HG03060 (cell line): Measurements from ENCODE around the gene CARD9.

Experiments used
- ATAC-seq: cut with Tn5 transposase; IDR thresholded peaks from one replicate; pipeline ENCODE4 v1.9.1; 2021; ENCODE audit warnings: low read depth, moderate number of reproducible peaks; ENCODE audit not compliant: unreplicated experiment

CARD9 gene

DNA sequence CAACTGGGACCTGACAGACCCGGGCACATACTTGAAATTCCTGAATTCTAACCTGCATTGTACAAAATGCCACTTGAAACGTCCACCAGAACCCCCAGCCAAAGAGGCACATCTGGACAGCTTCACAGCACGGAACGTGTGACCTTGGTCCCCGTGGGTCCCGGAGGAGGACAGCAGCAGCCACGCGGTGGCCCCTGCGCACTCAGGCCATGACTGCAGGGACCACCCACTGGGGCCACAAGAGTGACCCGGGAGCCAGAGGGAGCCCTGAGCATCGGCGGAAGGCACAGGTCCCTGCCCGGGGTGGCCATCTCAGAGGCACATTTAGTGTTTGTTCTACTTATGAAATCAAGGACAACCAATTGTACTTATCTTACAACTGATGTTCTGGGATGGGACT, 28.6 kb upstream of the CARD9 start:
- ATAC-seq = no peak

DNA sequence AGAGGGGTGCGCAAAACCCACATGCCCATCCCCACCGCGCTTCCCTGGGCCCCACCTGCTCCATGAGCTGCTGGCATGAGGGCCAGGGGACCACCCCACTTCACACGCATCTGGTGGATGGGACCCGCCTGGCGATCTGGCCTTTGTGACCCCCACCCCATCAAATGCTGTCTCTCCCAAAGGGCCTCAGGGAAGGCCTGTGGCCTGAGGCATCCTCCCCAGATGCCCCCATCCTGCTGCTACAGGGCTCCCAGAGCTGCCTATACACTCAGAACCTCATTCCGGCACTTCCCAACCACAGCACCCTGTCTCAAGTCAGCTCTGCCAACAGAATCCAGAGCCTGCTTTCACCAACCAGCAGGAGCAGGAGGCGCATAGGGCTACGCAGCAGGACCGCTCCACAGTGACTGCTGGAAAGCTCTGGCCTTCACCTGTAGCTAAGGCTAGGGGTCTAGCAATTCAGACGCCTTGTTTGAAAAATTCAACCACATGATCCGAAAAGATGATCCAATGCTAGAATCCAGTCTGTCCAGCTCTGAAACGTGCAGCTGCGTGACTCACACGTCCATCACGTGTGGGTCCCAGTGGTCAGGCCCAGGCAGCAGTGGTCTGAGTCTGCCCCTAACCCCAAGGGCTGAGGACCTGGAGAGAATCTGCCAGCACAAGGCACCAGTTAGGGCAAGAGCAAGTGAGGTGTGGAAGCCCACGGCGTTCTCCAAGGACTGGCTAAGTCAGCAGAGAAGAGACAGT, 27.9 kb upstream of the CARD9 start:
- no peak for ATAC-seq

DNA sequence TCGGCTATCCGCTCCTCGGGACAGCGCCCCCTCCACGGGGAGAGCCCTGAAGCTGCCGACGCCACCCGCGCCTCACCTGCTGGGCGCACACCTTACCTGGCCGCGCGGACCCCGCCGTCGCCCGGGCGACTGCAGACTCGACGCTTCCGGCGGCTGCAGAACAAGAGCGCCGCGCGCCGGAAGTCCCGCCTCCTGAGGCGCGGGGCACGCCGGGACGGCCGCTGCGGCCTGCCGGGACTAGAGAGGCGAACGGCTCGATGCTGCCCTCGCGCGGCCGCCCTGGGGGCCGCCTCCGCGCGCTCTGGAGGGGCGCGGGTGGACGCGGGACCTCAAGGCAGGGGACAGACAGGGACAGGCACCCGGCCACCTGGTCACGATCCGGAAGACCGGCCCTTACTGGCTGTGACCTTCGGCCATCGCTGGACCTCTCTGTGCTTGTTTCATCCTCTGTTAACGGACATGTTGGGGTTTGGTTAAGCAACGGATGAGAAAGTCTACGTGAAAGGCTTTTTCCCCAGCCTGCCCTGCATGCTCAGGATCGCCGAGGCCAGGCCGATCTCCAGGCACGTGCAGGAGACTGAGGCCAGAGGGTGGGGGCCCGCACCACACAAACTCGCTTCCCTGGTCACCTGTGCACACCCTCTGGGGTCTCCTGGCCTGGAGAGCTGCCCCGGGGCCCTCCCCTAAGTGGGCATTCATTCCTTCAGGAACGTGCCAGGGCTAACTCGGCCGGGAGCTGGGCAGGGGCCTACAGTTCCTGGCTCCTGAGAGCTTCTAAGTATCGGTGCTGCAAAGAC, 26.8 kb upstream of the CARD9 start, which contains the start of gene SNAPC4:
Gene SNAPC4, minus strand, starts transcription at position 133 of the 797 bp plus-strand sequence. CDS start 1,742 bp downstream, outside the sequence.
- ATAC-seq = no peak

DNA sequence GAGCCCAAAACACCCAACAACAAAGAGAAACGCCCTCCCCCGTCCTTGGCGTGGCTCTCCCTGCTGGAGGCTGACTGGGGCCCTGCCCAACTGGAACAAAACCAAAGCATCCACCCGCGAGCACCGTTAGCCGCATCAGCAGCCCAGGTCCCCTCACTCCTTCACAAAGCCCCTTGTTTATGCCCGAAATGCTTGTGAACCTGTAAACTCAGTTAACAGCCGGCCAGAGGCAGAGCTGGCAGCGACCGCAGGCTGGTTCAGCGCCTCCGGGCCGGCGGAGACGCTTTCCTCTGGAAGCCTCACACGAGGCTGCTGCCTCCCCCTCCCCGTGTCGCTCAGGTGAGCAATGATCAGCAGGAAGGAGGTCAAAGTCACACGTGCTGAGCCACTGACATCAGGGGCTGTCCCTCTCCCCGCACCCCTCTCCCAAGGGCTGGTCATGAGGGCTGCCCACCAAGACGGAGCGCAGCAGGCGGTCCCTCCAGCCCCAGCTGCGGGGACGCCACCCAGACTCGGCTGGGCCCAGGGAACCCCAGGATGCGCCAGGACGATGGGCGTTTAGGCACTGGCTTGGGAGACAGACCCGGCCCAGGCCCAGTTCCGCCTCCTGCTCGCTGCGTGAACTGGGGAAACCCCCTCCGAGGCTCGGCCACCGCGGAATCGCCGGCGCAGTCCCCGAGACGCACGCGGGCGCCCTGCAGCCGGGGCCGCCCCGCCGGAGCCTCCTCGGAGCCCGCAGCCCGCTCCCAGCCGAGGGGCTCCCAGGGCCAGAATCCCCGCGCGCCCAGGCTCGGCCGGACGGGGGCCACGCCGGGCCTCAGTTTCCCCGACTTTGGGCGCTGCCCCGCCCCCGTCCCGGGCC, 25.9 kb upstream of the CARD9 start:
- no peak for ATAC-seq

DNA sequence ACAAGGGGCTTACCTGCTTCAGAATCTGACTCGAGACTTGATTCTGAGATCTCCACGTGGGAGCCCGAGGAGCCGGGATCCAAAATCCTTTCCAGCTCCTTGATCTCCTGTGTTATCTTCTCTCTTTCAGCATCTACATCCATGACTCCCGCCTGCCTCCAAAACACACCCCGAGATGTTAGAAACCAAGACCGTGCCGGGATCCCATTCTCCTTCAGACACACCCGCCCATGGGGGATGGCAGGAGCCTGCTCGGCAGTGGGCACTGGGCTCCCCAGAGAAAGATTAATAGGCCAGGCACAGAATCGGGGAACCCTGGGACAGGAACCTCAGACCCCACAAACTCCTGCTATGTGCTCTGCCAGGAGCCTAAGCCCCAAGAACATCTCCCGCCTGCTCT, 24.8 kb upstream of the CARD9 start:
- no peak for ATAC-seq

DNA sequence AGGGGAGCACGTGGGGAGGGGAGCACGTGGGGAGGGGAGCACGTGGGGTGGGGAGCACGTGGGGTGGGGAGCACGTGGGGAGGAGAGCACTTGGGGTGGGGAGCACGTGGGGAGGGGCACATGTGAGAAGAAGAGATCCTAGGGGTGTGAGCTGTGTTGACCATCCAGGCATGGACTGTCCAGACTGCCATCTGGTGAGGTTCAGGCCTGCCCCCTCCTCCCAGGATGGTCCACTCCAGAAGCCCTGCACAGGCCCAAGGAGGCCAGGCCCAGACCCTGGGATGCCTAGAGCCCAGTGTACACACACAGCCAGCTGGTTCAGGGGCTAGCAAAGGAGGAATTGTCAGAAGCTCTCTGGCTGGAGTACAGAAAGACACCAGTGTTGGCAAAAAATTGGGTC, 24.2 kb upstream of the CARD9 start:
- no peak for ATAC-seq

DNA sequence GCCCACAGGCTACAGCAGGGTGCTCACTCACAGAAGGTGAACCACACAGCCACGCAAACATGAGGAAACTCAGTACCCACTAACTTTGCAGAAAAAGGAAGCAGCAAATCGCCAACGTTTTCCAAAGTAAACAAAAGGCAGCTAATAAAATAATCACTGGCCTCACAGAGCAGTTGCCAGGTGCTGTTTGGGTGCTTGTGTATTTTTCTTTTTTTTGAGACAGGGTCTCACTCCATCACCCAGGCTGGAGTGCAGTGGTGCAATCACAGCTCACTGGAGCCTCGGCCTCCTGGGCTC, 22.7 kb upstream of the CARD9 start:
- no peak for ATAC-seq

DNA sequence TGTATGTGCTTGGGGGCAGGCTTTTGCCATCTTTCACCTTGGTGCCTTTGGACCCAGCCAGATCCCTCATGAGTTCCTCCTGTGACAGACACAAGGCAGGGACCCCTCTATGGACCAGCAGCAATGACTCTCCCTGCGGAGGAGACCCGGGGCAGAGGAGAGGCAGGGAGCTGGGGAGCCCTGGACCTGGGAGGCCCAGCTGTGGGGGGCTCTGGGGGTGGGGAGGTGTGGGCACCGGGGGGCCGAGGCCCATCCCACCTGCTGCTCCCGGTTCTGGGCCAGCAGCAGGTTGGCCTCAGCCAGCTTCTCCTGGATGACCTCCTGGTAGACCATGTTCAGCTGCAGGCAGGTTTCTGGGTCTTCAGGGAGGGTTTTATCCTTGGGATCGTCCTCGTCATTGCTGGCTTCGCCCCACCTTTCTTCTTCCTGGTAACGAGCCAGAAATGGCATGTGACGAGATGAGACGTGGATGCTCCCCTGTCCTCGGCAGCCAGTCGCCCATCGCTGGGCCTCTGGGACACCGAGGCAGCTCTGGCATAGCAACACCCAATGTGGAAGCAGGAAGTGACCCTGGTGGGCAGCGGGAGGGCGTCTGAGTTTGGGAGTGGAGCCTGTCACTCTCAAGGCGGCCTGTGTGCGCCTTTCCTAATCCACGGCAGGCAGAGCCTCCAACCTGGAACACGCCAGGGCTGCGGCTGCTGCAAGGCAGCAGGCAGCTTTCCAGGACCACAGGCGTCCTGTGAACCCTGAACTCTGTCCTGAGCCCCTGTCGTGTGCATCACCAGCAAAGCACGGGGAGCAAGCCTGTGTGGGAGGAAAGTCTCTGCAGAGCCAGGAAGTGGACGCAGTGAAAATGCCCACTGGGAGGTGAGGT, 22.1 kb upstream of the CARD9 start:
- no peak for ATAC-seq

DNA sequence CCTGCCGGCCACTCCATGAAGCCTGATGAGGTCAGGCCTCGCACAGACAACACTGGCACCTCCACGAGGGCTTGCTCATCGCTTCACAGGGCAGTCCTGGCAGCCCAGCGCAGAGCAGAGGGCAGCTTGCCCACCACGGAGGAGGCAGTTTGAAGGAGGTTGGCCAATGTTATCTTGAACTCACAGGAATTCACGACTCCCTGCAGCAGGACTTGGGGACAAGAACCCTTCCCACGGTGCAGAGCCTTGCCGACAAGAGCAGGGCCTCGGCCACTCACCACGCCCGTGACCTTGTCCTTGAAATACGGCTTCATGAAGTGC, 21.5 kb upstream of the CARD9 start:
- no peak for ATAC-seq

DNA sequence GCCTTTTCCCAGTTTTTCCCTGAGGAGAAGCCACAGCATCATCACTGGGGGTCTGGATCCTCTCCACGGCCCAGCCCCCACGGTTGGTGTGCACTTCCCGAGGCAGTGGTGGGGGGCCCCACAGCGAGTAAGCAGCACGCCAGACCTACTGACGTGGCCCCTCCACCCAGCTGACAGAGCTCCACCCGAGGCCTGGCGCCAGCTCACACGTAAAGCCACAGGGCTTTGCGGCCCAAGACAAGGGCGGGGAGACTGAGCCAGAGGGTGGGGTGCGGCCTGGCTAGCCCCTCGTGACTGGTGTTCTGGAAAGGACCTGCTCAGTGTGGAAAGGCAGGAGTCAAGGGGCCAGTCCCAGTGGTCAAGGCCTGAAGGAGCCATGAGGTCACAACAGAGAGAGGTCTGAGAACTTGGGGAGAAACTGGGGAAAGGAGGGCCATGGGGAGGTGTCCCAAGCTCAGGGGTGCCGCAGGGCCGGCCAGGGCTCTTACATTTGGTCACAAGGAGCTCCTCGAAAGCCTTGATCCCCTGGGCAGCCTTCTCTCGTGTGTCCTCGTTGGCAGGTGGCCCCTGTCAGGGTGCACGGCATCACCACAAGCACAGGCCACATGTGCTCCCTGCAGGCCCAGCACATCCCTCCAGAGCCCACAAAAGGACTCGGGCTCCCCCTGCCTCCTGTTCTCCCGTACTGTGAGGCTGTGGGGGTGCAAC, 21.0 kb upstream of the CARD9 start:
- no peak for ATAC-seq

DNA sequence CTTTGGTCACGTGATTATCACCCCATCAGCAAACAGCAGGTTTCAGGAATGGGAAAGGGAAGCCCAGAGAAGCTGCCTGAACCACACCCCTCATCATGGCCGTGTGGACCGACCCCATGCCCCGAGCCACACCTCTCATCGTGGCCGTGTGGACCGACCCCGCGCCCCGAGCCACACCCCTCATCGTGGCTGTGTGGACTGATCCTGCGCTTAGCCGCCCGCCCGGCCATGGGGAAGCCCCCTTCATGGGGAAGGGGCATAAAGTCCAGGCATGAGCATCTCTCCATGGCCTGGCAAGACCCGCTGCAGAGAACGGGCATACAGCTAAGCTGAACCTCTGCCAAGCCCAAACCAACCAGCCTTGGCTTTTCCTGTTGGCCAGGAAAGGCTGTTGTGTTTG, 20.1 kb upstream of the CARD9 start:
- ATAC-seq = no peak

DNA sequence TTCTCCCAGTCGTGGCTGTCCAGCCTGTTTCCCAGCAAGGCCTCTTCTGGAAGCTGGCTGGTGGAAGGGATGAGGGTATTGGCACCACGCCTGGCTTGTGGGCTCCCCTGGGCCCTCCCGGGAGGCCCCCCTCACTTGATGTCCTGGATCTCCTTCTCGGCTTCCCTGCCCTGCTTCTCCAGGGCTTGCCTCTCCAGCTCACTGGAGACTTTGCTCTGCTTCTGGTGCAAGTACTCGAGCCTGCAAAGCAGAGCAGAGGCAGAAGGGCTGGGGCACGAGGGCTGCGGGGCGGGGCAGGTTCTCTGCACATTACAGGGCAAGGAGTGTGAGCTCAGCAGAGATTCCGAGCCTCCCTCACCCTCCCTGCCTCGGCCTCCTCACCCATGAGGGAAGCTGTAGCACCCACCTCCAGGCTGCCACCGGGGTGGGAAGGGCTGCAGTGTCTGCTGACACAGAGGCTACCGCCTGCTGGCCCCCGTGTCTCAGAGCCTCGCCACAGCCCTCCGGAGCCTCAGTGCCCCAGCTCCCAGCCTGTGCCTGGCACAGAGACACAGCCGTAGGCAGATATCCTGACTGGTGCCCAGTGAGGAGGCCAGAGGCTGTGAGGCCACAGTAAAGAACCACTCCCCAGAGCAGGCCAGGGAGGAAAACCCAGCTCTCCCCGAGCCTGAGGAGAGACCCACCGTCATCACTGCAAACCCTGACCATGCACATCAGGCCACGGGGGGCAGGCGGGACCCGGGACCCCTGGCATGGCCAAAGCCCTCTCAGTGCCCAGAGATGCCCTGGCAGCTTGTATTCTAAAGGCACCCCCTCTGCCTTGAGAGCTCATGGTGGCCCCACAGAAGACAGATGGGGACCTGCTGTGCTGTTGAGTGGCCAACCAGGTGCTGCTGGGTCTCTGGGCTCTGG, 19.3 kb upstream of the CARD9 start:
- no peak for ATAC-seq

DNA sequence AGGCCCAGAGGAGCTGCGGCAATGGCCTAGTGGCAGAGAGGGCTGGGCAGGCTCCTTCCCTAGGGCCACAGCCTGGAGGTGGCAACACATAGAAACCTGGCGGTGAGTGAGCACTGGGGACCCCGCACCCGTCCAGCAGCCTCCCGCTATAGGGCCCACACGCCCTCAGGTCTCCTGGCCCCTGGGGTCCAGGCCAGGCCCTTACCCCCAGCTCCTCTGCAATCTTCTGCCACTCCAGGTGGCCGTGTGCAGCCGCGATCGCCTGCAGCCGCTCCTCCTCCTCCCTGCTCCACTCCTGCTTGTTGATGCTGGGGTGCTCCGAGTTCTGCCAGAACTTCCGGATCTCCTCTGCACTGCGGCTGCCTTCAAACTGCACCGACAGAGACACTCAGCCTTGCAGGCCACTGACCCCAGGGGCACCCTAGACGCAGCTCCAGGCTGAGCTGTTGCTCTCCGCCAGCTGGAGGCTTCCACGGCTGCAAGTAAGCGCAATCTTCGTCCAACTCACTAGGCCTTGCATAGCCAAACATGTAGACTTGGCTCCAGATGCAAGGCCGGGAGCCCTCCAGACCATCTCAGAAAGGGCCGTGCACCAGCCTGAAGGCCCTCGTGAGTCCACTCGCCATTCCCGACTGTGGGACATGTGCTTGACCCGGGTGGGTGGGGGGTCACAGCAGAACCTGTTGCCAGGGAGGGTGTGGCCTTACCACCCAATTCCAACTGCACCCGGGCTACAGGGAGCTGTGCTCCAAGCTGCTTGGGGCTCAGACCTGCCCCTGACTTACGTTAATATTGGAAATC, 18.5 kb upstream of the CARD9 start:
- no peak for ATAC-seq

DNA sequence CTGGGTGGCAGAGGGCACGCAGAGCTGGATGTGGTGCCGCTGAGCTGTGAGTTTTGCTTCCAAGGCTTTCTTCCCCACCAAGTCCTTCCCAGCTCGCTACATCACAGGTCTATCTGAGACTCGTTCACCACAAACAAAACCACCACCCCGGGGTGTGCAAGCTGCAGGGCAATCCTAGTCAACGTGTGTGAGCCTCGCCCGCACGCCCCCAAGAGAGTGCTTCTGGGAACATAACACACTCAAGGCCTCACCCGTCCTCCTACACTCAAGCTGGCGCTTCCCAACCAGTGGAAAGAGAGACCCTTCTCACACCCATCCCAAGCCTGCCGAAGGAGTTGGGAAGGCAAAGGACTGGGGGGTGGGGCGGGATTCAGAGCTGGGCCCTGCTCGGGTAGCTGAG, 15.9 kb upstream of the CARD9 start:
- no peak for ATAC-seq

DNA sequence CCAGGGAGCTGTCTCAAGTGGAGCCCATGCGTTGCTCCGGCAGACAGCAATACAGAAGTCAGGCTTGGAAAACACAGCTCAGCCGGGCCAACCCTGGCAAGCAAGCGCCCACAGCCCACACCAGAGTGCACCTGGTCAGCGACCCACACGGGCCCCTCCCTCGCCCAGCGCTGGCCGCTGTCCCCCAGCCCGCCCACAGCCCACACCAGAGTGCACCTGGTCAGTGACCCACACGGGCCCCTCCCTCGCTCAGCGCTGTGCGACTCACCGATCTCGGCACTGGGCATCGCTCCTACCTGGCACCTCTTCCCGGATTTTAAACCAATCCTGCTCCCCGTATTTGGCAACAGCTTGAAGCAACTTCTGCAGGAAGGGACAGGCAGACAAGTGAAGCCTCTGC, 13.7 kb upstream of the CARD9 start:
- no peak for ATAC-seq

DNA sequence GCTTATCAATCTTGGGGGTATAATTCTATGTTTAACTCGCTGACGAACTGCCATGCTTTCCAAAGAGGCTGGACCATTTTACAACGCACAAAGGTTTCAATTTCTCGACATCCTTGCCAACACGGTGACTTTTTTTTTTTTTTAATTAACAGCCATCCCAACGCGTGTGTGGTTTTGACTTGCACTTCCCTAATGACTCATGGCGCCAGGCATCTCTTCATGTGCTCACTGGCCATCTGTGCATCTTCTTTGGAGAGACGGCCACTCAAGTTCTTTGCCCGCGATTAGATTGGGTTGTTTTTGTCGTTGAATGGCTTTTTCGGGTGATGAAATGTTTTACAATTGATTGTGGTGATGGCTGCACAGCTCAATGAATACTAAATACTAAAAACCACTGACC, 12.5 kb upstream of the CARD9 start:
- ATAC-seq = no peak

DNA sequence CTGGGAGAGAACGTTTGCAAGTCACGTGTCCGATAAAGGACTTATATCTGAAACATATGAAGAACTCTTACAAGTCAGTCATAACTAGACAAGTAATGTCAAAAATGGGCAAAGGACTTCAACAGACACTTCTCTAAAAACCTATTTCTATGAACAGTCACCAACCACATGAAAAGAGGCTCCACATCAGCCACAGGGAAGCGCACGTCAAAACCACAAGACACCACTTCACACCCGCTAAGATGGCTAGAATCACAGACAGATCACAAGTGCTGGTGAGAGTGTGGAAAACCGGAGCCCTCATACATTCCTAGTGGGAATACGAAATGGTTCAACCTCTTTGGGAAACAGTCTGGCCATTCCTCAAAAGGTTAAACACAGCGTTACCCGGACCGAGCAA, 11.5 kb upstream of the CARD9 start:
- no peak for ATAC-seq

DNA sequence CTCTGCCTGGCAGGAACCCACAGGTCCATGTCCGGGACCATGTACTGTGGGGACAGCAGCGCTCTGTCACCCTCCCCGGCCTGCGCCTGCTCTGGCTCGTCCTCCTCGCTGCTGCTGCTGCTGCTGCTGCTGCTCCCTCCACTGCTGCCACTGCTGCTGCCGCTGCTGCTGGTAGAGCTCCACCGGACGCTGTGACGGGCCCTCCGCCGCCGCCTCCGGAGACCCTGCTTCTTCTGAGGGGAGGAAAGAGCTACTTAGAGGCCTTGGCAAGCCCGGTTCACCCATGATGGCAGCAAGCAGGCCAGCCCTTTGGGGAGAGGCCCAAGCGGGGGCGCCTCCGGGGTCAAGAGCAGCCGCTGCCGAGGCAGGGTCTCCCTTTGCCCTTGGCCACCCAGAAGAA, 10.0 kb upstream of the CARD9 start:
- ATAC-seq = no peak
